Lung microvascular endothelial cell (primary cell): ENCODE results near the gene SCN4A. TPM values are rescaled to one million over a fixed set of nuclear protein-coding genes. Genes with fewer than 3 reads are reported as not detected.
"Not testable (repeated sequence)": the region's sequence is repeated elsewhere in the genome, so short reads cannot be mapped to it uniquely, and the experiment has no call there.

Source experiments
- DNase-seq, 2 donors: peaks; one replicate each; pipeline versions ENCODE4 v3.0.0 to v3.0.0-alpha.2; 2010; ENCODE audit warnings: low read depth in 2 of 2
- total RNA-seq: library from RNA; depleted of rRNA; stranded (reverse); fragments of >200 nt; gene quantifications from 2 replicates; pipeline ENCODE4 v1.2.1, GENCODE V29; 2014

SCN4A gene
- total RNA-seq, 1 donor from 2014 or later = not detected

DNA sequence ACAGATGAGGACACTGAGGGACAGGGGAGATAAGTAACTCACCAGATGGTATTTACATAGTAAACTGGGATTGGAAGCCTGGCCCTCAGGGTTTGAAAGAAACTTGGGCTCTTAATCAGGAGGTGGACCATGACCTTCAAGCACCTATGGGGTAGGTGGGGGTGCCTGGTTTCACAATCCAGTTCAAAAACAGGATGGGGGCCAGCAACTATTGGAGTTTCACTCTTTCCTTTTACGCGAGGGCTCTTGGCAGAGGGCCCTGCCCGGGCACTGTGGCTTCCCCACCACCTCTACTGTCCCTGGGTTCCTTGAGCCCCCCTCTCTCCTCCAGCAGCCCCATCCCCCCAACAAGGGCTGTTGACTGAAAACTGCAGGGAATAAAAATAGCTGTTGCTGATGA lies 14.1 kb upstream of the SCN4A start:
- DNase-seq = peak in 1 of 2 donors; percentile 51

DNA sequence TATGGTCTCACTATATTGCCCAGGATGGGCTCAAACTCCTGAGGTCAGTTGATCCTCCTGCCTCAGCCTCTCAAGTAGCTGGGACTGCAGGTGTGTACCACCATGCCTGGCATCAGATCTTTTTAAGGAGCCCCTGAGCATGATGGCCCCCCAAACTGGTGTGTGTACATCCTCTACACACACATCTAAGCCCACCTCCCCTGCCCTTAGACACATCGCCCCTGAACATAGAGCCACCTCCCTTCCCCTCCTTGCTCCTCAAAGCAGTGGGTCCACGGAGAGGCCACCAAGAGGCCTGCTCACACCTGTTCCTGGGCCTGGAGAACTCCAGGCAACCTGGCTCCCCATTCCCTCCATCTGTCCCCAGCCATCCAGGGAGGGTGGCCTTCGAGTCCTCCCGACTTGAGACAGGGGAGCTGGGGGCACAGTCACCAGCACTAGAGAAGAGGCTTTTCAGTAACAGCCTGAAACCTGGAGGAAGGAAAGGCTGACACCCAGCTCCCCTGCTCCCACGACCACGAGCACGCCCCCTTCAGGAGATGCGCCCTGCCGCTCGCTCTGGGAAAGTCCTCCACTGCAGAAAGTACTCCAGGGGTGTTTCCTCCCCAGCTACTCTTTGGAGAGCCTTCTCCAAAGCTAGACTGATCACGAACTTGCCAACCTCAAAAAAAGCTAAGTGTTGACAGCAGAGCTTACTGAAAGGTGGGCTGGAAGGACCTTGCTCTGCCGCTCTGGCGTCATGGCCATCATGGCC lies 12.8 kb upstream of the SCN4A start:
- DNase-seq = no peak

DNA sequence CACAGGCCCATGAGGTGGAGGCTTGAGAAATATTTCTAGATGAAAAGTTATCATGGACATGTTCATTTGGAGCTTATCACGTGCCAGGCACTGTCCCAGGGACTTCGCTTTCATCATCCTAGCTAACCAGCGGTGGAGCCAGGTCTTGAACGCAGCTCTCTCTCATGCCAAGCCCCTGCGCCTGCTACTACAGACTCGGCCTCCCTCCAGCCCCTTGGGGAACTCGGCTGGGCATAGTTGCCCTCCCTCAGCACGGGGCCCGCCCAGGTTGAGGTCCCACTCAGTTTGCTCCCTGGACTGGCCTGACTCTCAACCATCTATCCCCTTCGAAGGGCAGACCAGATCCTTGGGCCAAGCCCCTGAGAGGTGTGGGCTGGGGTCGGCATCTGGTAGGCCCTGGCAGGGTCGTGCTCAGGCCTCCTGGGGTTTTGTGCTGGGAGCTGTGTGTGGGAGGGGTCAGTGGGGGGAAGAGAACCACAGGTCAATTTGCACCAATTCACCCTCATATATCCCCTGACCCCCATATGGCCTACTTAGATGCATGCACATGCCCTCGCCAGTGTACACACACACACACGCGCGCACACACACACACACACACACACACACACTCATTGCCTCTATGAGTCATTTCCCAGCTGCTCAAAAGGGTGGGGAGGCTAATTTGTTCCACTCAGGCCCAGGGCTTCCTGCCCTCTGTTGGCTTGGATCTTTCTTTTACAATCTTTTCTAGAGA lies 12.1 kb upstream of the SCN4A start:
- peak; percentile 93 to 96 for DNase-seq

DNA sequence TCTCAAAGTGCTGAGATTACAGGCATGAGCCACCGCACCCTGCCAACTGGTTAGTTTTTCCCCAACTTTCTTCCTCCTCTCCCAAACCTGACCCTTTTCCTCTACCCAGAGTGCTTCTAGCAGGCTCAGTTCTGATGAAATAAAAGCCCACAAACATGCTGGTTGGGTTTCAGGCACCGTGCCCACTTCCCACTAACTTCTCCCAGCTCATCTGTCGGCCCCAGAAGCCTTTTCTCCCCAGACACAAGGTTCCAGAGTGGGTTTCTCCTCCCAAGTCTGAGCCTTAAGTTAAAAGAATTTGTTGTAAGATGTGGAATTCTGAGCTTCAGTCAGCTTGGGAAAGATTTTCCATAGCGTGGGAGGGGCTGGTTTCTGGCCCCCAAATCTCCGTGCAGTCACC lies 11.5 kb upstream of the SCN4A start:
- no peak for DNase-seq

DNA sequence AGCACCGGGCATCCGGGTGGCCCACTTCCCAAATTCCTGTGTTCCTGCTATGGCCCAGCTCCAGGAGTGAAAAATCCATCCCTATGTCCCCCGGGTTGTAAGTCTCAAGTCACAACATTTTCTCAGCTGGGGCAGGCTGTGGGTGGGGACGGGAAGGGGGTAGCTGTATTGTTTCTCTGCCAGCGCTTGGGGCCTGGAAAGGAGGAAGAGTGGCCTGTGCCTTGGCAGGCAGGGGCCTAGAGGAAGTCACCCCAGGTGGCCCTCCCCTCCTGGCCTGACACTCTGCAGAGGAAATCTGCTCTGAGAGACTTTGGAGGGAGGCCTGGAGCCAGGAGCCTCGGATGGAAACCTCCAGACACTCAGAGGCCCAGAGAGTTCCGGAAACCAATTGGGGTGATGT lies 10.6 kb upstream of the SCN4A start:
- DNase-seq = no peak

DNA sequence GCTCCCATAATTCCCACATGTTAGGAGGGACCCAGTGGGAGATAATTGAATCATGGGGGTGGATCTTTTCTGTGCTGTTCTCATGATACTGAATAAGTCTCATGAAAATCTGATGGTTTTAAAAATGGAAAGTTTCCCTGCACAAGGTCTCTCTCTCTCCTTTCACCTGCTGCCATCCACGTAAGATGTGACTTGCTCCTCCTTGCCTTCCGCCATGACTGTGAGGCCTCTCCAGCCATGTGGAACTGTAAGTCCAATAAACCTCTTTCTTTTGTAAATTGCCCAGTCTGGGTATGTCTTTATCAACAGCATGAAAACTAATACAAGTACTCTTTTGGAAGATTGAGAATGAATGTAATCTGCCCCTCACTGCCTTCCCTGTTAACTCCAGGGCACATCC lies 9.9 kb upstream of the SCN4A start:
- DNase-seq = not testable (repeated sequence)

DNA sequence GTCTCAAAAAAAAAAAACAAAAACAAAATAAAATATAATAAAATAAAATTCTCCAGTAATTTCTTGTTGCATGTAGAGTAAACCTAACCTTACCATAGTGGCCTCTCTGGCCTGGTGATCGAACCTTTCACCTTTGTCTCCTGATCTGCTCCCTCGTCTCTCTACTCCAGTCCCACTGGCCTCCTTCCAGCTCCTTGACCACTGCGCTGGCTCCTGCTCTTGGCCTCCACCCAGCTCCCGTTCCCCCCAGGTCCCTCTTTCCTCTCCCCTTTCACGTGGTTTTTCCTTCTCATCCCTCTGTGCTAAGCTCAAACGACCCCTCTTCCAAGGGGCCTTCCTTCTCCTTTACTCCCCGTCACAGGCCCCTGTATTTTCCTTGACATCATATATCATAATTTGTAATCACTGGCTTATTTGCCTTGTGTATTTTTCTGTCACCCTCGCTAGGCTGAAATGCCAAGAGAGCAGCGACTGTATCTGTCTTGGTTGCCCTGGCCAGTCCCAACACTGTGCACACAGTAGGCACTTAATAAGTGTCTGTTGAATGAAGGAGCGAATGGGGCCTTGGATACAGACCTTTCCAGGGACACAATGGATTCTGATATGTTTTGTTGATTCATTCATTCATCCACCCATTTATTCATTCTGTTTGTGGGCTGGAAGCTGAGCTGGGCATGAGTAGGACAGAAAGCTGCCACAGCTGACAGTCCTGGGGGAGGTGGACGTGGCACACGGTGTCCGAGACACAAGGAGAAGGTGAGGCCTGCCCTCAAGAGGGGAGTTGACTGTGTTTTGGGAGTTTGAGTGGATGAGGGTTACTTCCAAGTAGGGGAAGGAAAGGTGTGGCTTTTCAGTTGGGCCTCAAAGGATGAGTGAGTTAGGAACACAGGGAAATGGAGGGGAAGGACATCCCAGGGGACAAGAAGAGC lies 5.8 kb upstream of the SCN4A start:
- DNase-seq = no peak

DNA sequence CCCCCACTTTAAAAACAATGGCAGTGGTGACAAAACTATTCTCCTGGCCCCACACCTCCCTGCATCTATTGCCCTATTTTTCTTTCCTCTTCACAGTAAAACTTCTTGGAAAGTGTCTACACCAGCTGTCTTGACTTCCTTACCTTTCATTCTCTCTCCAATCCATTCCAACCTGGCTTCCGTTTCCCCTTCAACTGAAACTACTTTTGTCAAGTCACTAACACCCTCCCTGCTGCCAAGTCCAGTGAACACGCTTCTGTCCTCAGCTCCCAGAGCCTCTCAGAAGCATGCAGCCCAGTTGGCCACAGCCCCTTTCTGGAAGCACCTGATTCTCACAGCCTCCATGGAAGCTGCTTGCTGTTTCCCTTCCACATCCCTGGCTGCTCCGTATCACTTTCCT lies 4.0 kb upstream of the SCN4A start:
- no peak for DNase-seq

DNA sequence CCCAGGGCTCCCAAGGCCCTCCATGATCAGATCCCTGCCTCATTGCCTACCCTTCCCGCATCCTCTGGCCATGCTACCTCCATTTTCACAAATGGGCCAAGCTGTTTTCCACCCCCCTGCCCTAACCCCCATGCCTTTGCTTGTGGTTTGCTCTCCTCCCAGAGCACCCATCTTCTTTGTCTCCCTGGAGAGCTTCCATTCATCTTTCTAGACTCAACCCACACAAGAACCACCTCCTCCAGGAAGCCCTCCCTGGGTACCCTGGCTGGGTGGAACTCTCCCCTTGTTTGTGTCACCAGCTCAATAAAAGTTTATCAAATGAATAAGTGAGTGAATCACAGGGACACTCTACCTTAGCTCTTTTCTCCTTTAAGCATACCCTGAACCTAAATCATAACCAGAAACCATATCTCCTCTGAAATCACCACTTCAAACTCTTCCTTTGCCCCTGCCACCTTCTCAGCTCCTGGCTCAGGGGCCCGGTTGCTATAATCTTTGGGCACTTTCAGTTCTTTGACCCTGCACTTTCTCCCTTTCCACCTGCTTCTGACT lies 2.9 kb upstream of the SCN4A start:
- no peak for DNase-seq

DNA sequence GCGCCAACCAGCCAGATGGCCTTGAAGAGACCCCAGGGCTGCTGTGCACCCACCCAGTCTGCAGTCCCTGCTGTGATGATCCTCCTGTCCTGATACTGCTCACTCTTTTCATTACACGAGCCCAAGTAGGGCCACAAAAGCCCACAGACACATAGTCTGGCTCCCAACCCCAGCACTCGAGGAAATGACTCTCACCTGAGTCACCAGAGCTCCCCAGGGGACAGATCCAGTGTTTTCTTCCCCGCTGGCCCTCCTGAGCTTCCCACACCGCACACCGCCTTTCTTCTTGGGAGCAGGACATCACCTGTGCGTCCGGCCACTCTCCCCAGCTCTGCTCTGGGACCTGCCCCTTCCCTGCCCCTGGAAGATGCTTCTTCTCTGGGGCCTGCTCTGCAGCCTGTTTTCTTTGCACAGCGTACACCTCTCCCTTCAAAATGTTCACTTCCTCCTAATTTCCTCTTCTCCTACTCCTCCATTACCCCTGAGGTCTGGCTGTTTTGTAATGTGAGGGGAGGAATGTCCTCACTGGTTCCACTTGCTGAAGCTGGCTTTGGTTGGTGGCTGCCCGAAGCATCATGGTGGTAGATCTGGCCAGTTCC lies 2.0 kb upstream of the SCN4A start:
- DNase-seq = peak; percentile 35 to 61

DNA sequence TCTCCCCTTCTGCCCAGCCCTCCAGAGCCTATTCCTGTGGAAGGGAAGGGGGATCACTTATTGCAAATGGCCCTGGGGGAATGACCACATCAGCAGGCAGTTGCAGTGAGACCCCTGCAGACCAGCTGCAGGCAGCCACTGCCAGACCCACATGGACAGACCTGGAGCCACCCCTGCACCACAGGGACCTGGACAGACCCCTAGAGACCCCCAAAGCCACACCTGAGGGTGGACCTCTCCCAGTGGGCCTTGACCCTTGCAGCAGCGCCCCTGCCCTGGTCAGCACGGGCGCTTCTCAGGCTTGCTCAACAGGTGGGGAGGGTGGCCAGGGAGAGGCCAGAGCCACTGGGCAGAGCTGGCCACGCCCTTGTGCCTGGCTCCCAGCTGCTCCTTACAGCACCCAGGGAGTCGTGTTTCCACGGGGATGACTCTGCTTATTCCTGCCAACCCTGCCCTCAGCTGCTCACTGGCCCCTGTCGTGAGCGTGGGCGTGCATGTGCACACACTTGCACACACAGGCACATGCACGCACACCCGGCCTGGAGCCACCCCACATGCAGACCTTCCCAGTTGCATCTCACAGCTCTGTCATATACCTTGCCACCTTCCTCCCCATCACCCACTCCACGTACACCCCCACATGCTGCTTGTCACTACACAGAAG lies 1.3 kb upstream of the SCN4A start:
- no peak for DNase-seq

DNA sequence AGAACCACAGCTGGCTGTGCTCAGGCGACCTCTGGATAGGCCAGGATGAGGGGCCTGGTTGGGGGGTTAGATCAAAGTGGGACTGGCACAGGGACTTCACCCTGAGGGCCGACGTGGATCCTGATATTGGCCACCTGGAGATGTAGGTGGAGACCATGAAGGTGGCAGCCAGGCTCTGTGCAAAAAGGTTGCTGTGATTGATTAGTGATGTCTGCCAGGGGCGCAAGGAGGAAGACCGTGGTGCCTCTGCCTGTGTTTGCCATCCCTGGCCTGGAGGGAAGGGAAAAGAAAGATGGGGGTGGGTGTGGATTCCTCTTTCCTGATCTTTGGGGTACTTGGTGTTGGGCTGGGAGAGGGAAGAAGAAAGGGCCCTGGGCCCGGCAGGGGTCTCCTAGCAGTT lies 529 bp upstream of the SCN4A start:
- no peak for DNase-seq

DNA sequence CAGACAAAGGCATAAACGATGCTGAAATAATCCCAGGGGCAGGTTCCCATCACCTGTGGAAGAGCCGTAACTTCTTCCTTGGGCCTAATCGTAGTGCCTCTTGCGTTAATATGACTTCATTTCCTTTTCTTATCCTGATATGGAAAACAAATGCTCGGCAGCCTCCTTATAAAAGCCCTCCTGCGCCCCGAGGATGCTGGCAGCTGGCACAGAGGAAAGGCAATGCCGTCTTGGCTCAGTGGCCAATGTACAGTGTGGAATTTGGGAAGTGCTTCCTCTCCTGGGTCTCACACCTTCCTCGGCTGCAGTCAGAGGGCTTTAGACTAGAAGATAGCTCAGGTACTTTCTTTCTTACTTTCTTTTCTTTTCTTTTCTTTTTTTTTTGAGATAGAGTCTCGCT lies 3.4 kb downstream of the SCN4A start:
- peak in 1 of 2 donors; percentile 23 for DNase-seq

DNA sequence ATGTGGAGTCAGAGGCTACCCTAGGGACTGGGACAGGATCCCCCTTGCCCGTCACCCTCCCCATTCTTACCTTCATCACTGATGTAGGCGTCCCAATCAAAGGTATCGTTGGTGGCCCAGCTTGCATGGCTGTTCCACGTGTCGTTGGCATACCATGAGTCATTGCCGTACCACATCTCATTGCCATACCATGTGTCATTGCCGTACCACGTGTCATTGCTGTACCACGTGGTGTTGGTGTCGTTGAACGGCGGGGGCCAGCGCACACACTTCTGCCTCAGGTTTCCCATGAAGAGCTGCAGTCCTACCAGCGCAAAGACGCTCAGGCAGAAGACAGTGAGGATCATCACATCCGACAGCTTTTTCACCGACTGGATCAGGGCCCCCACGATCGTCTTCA lies 4.8 kb downstream of the SCN4A start:
- no peak for DNase-seq

DNA sequence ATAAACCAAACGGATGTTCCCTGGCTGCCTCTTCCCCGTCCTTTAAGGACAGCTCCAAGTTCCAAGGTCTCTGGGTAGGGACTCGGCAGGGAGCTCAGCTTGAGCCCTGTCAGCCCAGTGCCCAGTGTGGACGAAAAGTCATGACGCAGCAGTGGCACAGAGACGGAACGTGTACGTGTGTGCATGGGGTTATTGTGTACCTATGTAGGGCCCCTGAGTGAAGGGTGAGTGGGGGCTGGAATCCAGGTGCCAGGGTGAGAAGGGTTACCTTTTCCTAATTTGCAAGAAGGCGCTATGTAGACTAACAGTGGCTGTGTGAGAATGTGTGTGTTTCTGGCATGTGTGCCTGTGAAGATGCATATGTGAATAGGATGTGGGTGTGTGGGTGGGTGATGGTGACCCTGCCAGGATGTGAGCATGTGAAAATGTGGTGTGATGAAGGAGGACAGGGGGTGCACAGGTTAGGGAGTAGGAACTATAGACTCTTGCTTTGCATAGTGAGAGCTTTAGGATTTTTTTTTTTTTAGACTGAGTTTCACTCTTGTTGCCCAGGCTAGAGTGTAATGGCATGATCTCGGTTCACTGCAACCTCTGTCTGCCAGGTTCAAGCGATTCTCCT lies 6.0 kb downstream of the SCN4A start:
- no peak for DNase-seq

DNA sequence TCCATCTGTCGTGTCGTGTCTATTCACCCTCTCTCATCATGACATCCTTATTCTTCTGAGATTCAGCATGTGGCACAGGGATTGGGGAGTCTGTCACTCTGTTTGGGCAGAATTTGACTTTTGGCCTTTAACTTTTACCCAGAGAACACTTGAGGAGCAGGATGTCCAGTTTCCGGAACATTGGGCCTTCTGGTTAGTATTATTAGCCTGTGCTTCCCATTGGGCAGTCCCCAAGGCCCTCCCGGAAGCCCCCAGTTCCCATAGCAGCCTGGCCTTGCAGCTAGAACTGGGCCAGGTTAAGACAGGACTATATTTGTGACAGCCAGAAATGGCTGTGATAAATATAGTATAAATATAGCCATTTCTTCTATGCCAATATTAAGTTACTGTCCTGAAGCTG lies 9.6 kb downstream of the SCN4A start:
- peak in 1 of 2 donors; percentile 21 for DNase-seq

DNA sequence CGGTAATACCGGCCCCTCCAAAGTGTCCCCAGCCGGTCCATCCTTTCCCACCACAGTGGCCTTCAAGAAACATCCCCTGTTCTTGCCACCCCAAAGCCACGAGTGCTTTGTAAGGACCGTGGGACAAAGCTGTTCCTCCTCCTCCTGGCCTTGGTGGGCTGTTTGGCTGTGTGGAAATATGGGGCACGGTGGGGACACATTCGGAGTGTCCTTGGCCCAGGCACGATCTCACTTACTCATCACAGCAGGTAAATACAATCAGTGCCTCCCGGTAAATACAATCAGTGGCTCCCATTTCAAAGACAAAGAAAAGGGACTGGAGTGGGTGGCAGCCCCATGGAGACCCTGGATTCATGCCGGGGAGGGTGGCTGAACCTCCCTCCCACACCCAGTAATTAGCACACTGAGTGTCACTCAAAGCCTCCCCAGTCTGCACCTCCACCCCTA lies 10.4 kb downstream of the SCN4A start:
- DNase-seq = no peak

DNA sequence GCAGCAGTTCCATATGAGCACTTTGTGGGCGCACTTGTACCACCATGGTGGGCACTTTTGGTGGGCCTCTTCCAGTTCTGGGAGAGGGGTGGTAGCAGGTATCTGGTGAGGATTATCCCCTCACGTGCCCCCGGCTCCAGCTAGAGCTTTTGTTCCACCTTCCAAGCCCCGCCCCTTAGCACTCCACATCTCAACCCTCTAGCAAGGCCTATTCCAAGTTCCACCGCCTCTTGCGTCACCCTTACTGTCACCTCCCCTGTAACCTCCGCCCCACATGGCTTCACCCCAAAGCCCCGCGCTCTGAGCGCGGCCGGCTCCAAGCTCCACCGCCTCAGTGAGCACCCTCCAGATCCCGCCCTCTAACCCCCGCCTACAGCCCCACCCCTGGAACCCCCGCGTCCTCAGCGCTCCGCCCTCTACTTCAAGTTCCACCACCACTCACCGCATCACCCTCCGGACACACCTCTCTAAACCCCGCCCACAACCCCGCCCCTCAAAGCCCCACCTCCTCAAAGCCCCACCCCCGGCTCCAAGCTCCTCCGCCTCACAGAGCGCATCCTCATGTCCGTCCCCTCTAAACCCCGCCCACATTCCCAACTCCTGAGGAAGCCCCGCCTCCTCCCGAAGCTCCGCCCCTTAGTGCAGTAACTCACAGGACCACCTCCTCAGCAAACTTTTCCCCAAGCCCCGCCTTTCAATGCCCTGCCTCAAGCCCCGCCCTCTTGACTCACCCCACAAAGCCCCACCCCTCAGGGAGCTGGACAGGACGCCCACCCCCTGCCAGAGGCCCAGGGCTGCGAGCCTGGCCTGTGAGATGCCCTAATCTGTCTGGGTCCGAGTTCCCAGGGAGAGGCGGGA lies 11.1 kb downstream of the SCN4A start:
- peak; percentile 69 to 76 for DNase-seq

DNA sequence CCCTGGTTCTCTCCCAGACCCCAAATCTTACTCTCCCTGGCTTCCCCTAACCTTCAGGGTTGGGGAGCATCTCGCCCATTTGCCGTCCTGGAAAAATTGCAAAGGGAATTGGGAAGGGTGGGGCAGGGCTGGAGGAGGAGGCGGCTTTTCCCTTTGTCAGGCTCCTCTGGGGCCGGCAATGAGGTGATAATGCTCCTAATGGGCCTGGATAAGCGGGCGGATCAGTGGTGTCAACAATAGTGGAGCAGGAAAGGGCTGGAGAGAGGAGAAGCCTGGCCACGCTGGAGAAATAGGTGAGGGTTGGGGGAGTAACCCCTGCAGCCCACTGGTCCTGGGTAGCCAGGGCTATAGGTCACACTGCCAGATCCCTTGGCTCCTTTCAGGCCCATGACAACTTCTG lies 12.3 kb downstream of the SCN4A start:
- DNase-seq = no peak
